Measurements from ENCODE around the gene ARHGDIA.
A peak's percentile ranks its signal among the peaks of the same experiment; 100 is the strongest.

Gene ARHGDIA

GRCh38 chr17:81904600-81905423, 33.7 kb upstream of the ARHGDIA start:
- DNase-seq (ENCODE audit: insufficient read length) (no peak), FAIRE-seq (no peak)
- TF ChIP-seq TAF1 (IDR thresholded peaks at IDR 0.05; ENCODE audit: borderline replicate concordance, low read depth, low read length) = no peak
- no peak for TF ChIP-seq POLR2A (IDR thresholded peaks at IDR 0.05; ENCODE audit: low read depth, low read length)
- no peak for TF ChIP-seq POLR2AphosphoS5 (IDR thresholded peaks at IDR 0.05; ENCODE audit: low read depth, low read length)

- no peak for DNase-seq (ENCODE audit: insufficient read length)
- FAIRE-seq = no peak
- no peak for TF ChIP-seq POLR2AphosphoS5 (IDR thresholded peaks at IDR 0.05; ENCODE audit: low read depth, low read length)
- TF ChIP-seq TAF1 (IDR thresholded peaks at IDR 0.05; ENCODE audit: borderline replicate concordance, low read depth, low read length) = no peak
- no peak for TF ChIP-seq POLR2A (IDR thresholded peaks at IDR 0.05; ENCODE audit: low read depth, low read length)
Measured at GRCh38 chr17:81903896-81904599, 32.9 kb upstream of the ARHGDIA start.

- TF ChIP-seq POLR2A (IDR thresholded peaks at IDR 0.05; ENCODE audit: low read depth, low read length) = no peak
- no peak for TF ChIP-seq POLR2AphosphoS5 (IDR thresholded peaks at IDR 0.05; ENCODE audit: low read depth, low read length)
- no peak for TF ChIP-seq TAF1 (IDR thresholded peaks at IDR 0.05; ENCODE audit: borderline replicate concordance, low read depth, low read length)
- FAIRE-seq = no peak
- no peak for DNase-seq (ENCODE audit: insufficient read length)
Measured at GRCh38 chr17:81903415-81903831, 32.3 kb upstream of the ARHGDIA start.

GRCh38 chr17:81902653-81903414, 31.7 kb upstream of the ARHGDIA start:
- no peak for DNase-seq (ENCODE audit: insufficient read length)
- FAIRE-seq = peak; percentile 14
- no peak for TF ChIP-seq POLR2AphosphoS5 (IDR thresholded peaks at IDR 0.05; ENCODE audit: low read depth, low read length)
- TF ChIP-seq TAF1 (IDR thresholded peaks at IDR 0.05; ENCODE audit: borderline replicate concordance, low read depth, low read length) = no peak
- TF ChIP-seq POLR2A (IDR thresholded peaks at IDR 0.05; ENCODE audit: low read depth, low read length) = no peak

GRCh38 chr17:81902023-81902652, 31.0 kb upstream of the ARHGDIA start, which contains the start of gene NPB:
Gene NPB, plus strand, starts transcription at chr17:81902238. Its CDS starts 40 bp downstream, at chr17:81902278.
- TF ChIP-seq POLR2A (IDR thresholded peaks at IDR 0.05; ENCODE audit: low read depth, low read length) (no peak), TAF1 (IDR thresholded peaks at IDR 0.05; ENCODE audit: borderline replicate concordance, low read depth, low read length) (no peak), POLR2AphosphoS5 (IDR thresholded peaks at IDR 0.05; ENCODE audit: low read depth, low read length) (no peak)
- no peak for FAIRE-seq
- DNase-seq (ENCODE audit: insufficient read length) = no peak

GRCh38 chr17:81901167-81902022, 30.3 kb upstream of the ARHGDIA start:
- TF ChIP-seq POLR2AphosphoS5 (IDR thresholded peaks at IDR 0.05; ENCODE audit: low read depth, low read length) (no peak), POLR2A (IDR thresholded peaks at IDR 0.05; ENCODE audit: low read depth, low read length) (no peak; the same call in 1 of the 2 replicates), TAF1 (IDR thresholded peaks at IDR 0.05; ENCODE audit: borderline replicate concordance, low read depth, low read length) (no peak)
- FAIRE-seq (no peak), DNase-seq (ENCODE audit: insufficient read length) (no peak)

- DNase-seq (ENCODE audit: insufficient read length) (no peak), FAIRE-seq (no peak)
- no peak for TF ChIP-seq POLR2A (IDR thresholded peaks at IDR 0.05; ENCODE audit: low read depth, low read length)
- TF ChIP-seq POLR2AphosphoS5 (IDR thresholded peaks at IDR 0.05; ENCODE audit: low read depth, low read length) = no peak
- no peak for TF ChIP-seq TAF1 (IDR thresholded peaks at IDR 0.05; ENCODE audit: borderline replicate concordance, low read depth, low read length)
Measured at GRCh38 chr17:81900181-81900820, 29.2 kb upstream of the ARHGDIA start.

GRCh38 chr17:81899514-81900166, 28.5 kb upstream of the ARHGDIA start:
- FAIRE-seq (no peak), DNase-seq (ENCODE audit: insufficient read length) (no peak)
- TF ChIP-seq POLR2A (IDR thresholded peaks at IDR 0.05; ENCODE audit: low read depth, low read length) = no peak
- no peak for TF ChIP-seq POLR2AphosphoS5 (IDR thresholded peaks at IDR 0.05; ENCODE audit: low read depth, low read length)
- TF ChIP-seq TAF1 (IDR thresholded peaks at IDR 0.05; ENCODE audit: borderline replicate concordance, low read depth, low read length) = no peak

- TF ChIP-seq POLR2AphosphoS5 (IDR thresholded peaks at IDR 0.05; ENCODE audit: low read depth, low read length) (no peak), POLR2A (IDR thresholded peaks at IDR 0.05; ENCODE audit: low read depth, low read length) (no peak), TAF1 (IDR thresholded peaks at IDR 0.05; ENCODE audit: borderline replicate concordance, low read depth, low read length) (no peak)
- FAIRE-seq (no peak), DNase-seq (ENCODE audit: insufficient read length) (no peak)
Measured at GRCh38 chr17:81898885-81899284, 27.7 kb upstream of the ARHGDIA start.
